Endothelial cell of umbilical vein (primary cell): ENCODE results near the gene R3HCC1L. TPM values are rescaled to one million over a fixed set of nuclear protein-coding genes. Genes with fewer than 3 reads are reported as not detected.

Experiments used
- BruUV-seq: library from RNA; stranded (reverse); fragments of 400-500 nt; replicated peaks from 2 replicates; lab custom pipeline; 2021; lab: Mats Ljungman, UMichigan
- CTCF ChIA-PET: fragments of 300-600, 350-600 bp; sonication (Branson Sonifier 250); formaldehyde crosslinking; loops from one replicate; lab custom pipeline; 2021; ENCODE audit warnings: antibody characterized with exemption, inconsistent platforms; lab: Charles Lee
- POLR2A ChIA-PET: fragments of 300-600, 350-600 bp; sonication (Branson Sonifier 250); formaldehyde crosslinking; loops from one replicate; lab custom pipeline; 2021; ENCODE audit warnings: antibody characterized with exemption, inconsistent platforms; lab: Charles Lee
- DNase-seq: peaks from one replicate; pipeline ENCODE4 v3.0.0-alpha.2; 2011; ENCODE audit warnings: low read depth, low spot score
- FAIRE-seq: peaks from 2 replicates; lab custom pipeline; 2011; peaks lifted over from hg19 to GRCh38; lab: Jason Lieb, UNC
- H2AFZ ChIP-seq: 2 replicates; pipeline ENCODE4 v1.6.0; 2012; ENCODE audit warnings: low read depth, low read length, control low read depth, inconsistent platforms
- H3K27ac ChIP-seq: 2 replicates; pipeline ENCODE4 v1.5.1; 2011; ENCODE audit warnings: low read depth, mild to moderate bottlenecking, control low read depth, low read length, moderate library complexity; ENCODE audit not compliant: insufficient read depth
- H3K27me3 ChIP-seq, 2 experiments: 2 replicates each; pipeline versions ENCODE4 v1.6.0 to v1.6.1; 2011; ENCODE audit warnings: low read length in 2 of 2, mixed read lengths in 1 of 2; ENCODE audit not compliant: control insufficient read depth in 2 of 2, insufficient read depth in 2 of 2
- H3K36me3 ChIP-seq, 2 experiments: 2 replicates in 1 of 2; 3 replicates in 1 of 2; pipeline ENCODE4 v1.5.1; 2011; ENCODE audit warnings: low read length in 2 of 2, mild to moderate bottlenecking in 1 of 2, moderate library complexity in 1 of 2; ENCODE audit not compliant: control insufficient read depth in 2 of 2, insufficient read depth in 2 of 2; ENCODE audit errors: extremely low read depth in 1 of 2
- H3K4me1 ChIP-seq: 3 replicates; pipeline ENCODE4 v1.5.1; 2011; ENCODE audit warnings: mild to moderate bottlenecking, low read length; ENCODE audit not compliant: control insufficient read depth, insufficient read depth; ENCODE audit errors: extremely low read depth
- H3K4me2 ChIP-seq: 2 replicates; pipeline ENCODE4 v1.6.1; 2011; ENCODE audit warnings: low read length, control low read depth, mixed read lengths; ENCODE audit not compliant: insufficient read depth
- H3K4me3 ChIP-seq, 3 experiments: fragments of 200-600 bp in 1 of 3; sonication (generic), shearing (Covaris generic) in 1 of 3; replicated peaks in 1 of 3; 2 replicates each; pipeline ENCODE4 v1.5.1; 2011 to 2016; ENCODE audit warnings: control low read depth in 3 of 3, low read length in 3 of 3, mild to moderate bottlenecking in 2 of 3, inconsistent platforms in 1 of 3, low read depth in 1 of 3, moderate library complexity in 1 of 3; ENCODE audit not compliant: insufficient read depth in 1 of 3
- H3K79me2 ChIP-seq: 2 replicates; pipeline ENCODE4 v1.6.0; 2012; ENCODE audit warnings: low read length, inconsistent platforms; ENCODE audit not compliant: control insufficient read depth, insufficient read depth
- H3K9ac ChIP-seq: replicated peaks from 2 replicates; pipeline ENCODE3; 2011; ENCODE audit warnings: low read length, control low read depth; ENCODE audit not compliant: insufficient read depth; ENCODE audit errors: extremely low read depth
- H3K9me1 ChIP-seq: replicated peaks from 3 replicates; pipeline ENCODE4 v1.6.0; 2011; ENCODE audit warnings: mild to moderate bottlenecking, low read length; ENCODE audit not compliant: control insufficient read depth, insufficient read depth; ENCODE audit errors: extremely low read depth
- H3K9me3 ChIP-seq: replicated peaks from 2 replicates; pipeline ENCODE4 v1.5.1; 2012; ENCODE audit warnings: low read length, inconsistent platforms; ENCODE audit not compliant: control insufficient read depth, insufficient read depth
- H4K20me1 ChIP-seq: replicated peaks from 2 replicates; pipeline ENCODE3; 2011; ENCODE audit warnings: mild to moderate bottlenecking, low read length; ENCODE audit not compliant: control insufficient read depth, insufficient read depth; ENCODE audit errors: extremely low read depth
- EZH2 ChIP-seq: IDR thresholded peaks from 2 replicates; pipeline ENCODE4 v1.6.1; 2012; ENCODE audit warnings: borderline replicate concordance, low read depth, mild to moderate bottlenecking, moderate library complexity, low read length, inconsistent platforms; ENCODE audit not compliant: severe bottlenecking
- FOS ChIP-seq: IDR thresholded peaks from 2 replicates; pipeline ENCODE4 v1.6.1; 2011; ENCODE audit warnings: mild to moderate bottlenecking, low read length, moderate library complexity, borderline replicate concordance; ENCODE audit not compliant: insufficient read depth
- GATA2 ChIP-seq: IDR thresholded peaks from 2 replicates; pipeline ENCODE4 v1.7.0; 2011; ENCODE audit warnings: low read depth, mild to moderate bottlenecking, moderate library complexity, mixed read lengths, low read length; ENCODE audit not compliant: insufficient read length, insufficient read depth
- JUN ChIP-seq: IDR thresholded peaks from 2 replicates; pipeline ENCODE4 v1.6.1; 2011; ENCODE audit warnings: borderline replicate concordance, low read depth; ENCODE audit not compliant: insufficient read length, insufficient read depth
- MAX ChIP-seq: IDR thresholded peaks from 2 replicates; pipeline ENCODE4 v1.6.1; 2011; ENCODE audit not compliant: insufficient read depth, insufficient read length
- MYC ChIP-seq: IDR thresholded peaks from one replicate; pipeline ENCODE4 v1.6.1; 2011; ENCODE audit warnings: mild to moderate bottlenecking, low read depth, low read length
- POLR2A ChIP-seq: IDR thresholded peaks from 2 replicates; pipeline ENCODE4 v1.6.1; 2012; ENCODE audit warnings: low read depth, mild to moderate bottlenecking, control low read depth, low read length
- POLR2AphosphoS5 ChIP-seq: IDR thresholded peaks from 2 replicates; pipeline ENCODE4 v1.6.1; 2012; ENCODE audit warnings: low read depth, mild to moderate bottlenecking, control low read depth, low read length, moderate library complexity; ENCODE audit not compliant: insufficient read depth
- dilution Hi-C: fragments of 300-500 bp; cut with MboI; formaldehyde crosslinking; loops from one replicate; pipeline ENCODE4 v1.15.0; 2019; ENCODE audit warnings: low sequenced_read_pairs; ENCODE audit not compliant: extremely low pct_ligation_motif_present
- intact Hi-C: fragments of 100-400 bp; cut with micrococcal nuclease; formaldehyde crosslinking; loops from one replicate; pipeline ENCODE4 v1.10.0; 2022
- polyA plus RNA-seq, 4 experiments: library from polyadenylated mRNA; depleted of rRNA in 3 of 4; stranded (reverse) in 3 of 4; unstranded in 1 of 4; fragments of >200 nt; gene quantifications; 2 replicates each; pipeline versions ENCODE4 v1.2.1 to v1.2.3, GENCODE V29; 2011 to 2012; ENCODE audit warnings: missing spikeins in 1 of 4
- total RNA-seq: library from RNA; stranded (reverse); gene quantifications from 2 replicates; pipeline ENCODE4 v1.2.3, GENCODE V29; 2021
- TF ChIP-seq, protein P1 (sequence below), 2 donors: IDR thresholded peaks; 1 replicate in 1 of 2; 2 replicates in 1 of 2; pipeline ENCODE4 v1.5.1; 2011; ENCODE audit warnings: low read length in 2 of 2, mild to moderate bottlenecking in 2 of 2, moderate library complexity in 2 of 2, control low read depth in 1 of 2, inconsistent platforms in 1 of 2, low read depth in 1 of 2; ENCODE audit not compliant: insufficient read depth in 1 of 2; ENCODE audit errors: extremely low read depth in 1 of 2

The R3HCC1L gene
- total and polyA plus RNA-seq, 2 donors (not counting 3 experiments of a cell fraction or from before 2014, with no cell fraction given) = 6.3 to 12.4 TPM

- no peak overlapping the region for H3K4me2 ChIP-seq
- TF ChIP-seq MYC = no peak
- TF ChIP-seq GATA2 = no peak
- no peak for TF ChIP-seq EZH2
- TF ChIP-seq JUN = no peak
- TF ChIP-seq, protein P1, sequence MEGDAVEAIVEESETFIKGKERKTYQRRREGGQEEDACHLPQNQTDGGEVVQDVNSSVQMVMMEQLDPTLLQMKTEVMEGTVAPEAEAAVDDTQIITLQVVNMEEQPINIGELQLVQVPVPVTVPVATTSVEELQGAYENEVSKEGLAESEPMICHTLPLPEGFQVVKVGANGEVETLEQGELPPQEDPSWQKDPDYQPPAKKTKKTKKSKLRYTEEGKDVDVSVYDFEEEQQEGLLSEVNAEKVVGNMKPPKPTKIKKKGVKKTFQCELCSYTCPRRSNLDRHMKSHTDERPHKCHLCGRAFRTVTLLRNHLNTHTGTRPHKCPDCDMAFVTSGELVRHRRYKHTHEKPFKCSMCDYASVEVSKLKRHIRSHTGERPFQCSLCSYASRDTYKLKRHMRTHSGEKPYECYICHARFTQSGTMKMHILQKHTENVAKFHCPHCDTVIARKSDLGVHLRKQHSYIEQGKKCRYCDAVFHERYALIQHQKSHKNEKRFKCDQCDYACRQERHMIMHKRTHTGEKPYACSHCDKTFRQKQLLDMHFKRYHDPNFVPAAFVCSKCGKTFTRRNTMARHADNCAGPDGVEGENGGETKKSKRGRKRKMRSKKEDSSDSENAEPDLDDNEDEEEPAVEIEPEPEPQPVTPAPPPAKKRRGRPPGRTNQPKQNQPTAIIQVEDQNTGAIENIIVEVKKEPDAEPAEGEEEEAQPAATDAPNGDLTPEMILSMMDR (IDR thresholded peaks at IDR 0.05; ENCODE audit: extremely low read depth in 1 of 2, insufficient read depth in 1 of 2, low read depth in 1 of 2, low read length in 2 of 2) = no peak
- no peak for TF ChIP-seq POLR2AphosphoS5
- TF ChIP-seq FOS = no peak
- no peak for TF ChIP-seq POLR2A
- no peak for TF ChIP-seq MAX
- CTCF ChIA-PET = no interaction called here
- dilution Hi-C loops = no loop called here
- intact Hi-C loops = no loop called here
- H3K9ac ChIP-seq = no peak overlapping the region
- H2AFZ ChIP-seq = no peak overlapping the region
- peaks cover 2% of the 10 kb centered on the region for H4K20me1 ChIP-seq
- peaks cover 0 to 2% of the 10 kb centered on the region in 2 experiments for H3K36me3 ChIP-seq
- H3K27ac ChIP-seq = no peak overlapping the region
- FAIRE-seq = no peak
- H3K9me3 ChIP-seq = no peaks in the 10 kb centered on the region
- H3K4me1 ChIP-seq = no peaks in the 10 kb centered on the region
- H3K79me2 ChIP-seq = peaks cover 58% of the 10 kb centered on the region
- no peak overlapping the region for H3K4me3 ChIP-seq
- no peaks in the 10 kb centered on the region for H3K9me1 ChIP-seq
- BruUV-seq = no TSS peak
- POLR2A ChIA-PET = no interaction called here
- no peaks in the 10 kb centered on the region for H3K27me3 ChIP-seq
- no peak for DNase-seq
Observed at GRCh38 chr10:98149858-98150257, 15.4 kb downstream of the R3HCC1L start.
